ENCODE measurements around the gene SCFD2. TPM values are rescaled to one million over a fixed set of nuclear protein-coding genes. Genes with fewer than 3 reads are reported as not detected.
A peak's percentile ranks its signal among the peaks of the same experiment; 100 is the strongest.

SCFD2 gene
- total and polyA plus RNA-seq, 9 donors: 9.4 to 14.8 (median 11.3) TPM

- Histone ChIP-seq H3K27me3 (ENCODE audit: control insufficient read depth, insufficient read depth, low read length) (no peaks in the 10 kb centered on the region), H3K27ac (ENCODE audit: low read length) (no peak overlapping the region), H3K36me3 (ENCODE audit: control insufficient read depth, insufficient read depth, low read length) (no peaks in the 10 kb centered on the region), H3K9me3 (replicated peaks; ENCODE audit: control insufficient read depth, low read depth, low read length) (no peaks in the 10 kb centered on the region), H3K4me1 (ENCODE audit: control insufficient read depth, insufficient read depth, low read length) (peaks cover 24% of the 10 kb centered on the region), H3K4me3 (ENCODE audit: low read length) (no peak overlapping the region)
- 100% methylated on average over 1 of the region's 3 CpGs for WGBS (ENCODE audit: insufficient coverage)
- DNase-seq: no peak
Observed at GRCh38 chr4:52941450-52941849, 424.4 kb downstream of the SCFD2 start.

- no CpG with 5 or more reads among the region's 2 CpGs for WGBS (ENCODE audit: insufficient coverage)
- H3K4me3 ChIP-seq (ENCODE audit: low read length): no peak overlapping the region
- no peaks in the 10 kb centered on the region for H3K27me3 ChIP-seq (ENCODE audit: control insufficient read depth, insufficient read depth, low read length)
- H3K9me3 ChIP-seq (replicated peaks; ENCODE audit: control insufficient read depth, low read depth, low read length): no peaks in the 10 kb centered on the region
- H3K27ac ChIP-seq (ENCODE audit: low read length): peak overlapping the region; percentile 59
- peaks cover 24% of the 10 kb centered on the region for H3K4me1 ChIP-seq (ENCODE audit: control insufficient read depth, insufficient read depth, low read length)
- DNase-seq: peak; percentile 58
- no peaks in the 10 kb centered on the region for H3K36me3 ChIP-seq (ENCODE audit: control insufficient read depth, insufficient read depth, low read length)
Observed at GRCh38 chr4:52939739-52940138, 426.1 kb downstream of the SCFD2 start.

DNA sequence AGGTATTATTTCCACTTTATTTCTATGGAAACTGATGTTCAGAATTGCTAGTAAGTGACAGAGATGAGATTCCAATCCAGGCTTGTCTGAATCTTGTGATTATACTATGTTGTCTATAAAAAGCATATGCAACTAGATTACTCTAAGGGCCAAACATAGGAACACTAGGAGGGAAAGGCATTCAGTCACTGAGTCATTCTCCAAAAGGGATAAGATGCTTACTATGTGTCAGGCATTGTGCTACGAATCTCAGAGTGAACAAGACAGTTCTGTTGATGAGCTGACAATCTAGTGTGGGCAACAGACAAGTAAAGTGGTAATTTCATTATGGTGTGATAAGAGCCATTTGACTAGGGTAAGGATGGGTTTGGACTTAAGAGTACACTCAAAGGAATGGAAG is 426.5 kb downstream of the SCFD2 start:
- H3K27ac ChIP-seq (ENCODE audit: low read length): peak overlapping the region; percentile 59
- DNase-seq: no peak
- H3K4me1 ChIP-seq (ENCODE audit: control insufficient read depth, insufficient read depth, low read length): peaks cover 24% of the 10 kb centered on the region
- WGBS (ENCODE audit: insufficient coverage): 86% methylated on average over 1 of the region's 1 CpG
- no peak overlapping the region for H3K4me3 ChIP-seq (ENCODE audit: low read length)
- H3K36me3 ChIP-seq (ENCODE audit: control insufficient read depth, insufficient read depth, low read length): no peaks in the 10 kb centered on the region
- H3K9me3 ChIP-seq (replicated peaks; ENCODE audit: control insufficient read depth, low read depth, low read length): no peaks in the 10 kb centered on the region
- H3K27me3 ChIP-seq (ENCODE audit: control insufficient read depth, insufficient read depth, low read length): no peaks in the 10 kb centered on the region

DNA sequence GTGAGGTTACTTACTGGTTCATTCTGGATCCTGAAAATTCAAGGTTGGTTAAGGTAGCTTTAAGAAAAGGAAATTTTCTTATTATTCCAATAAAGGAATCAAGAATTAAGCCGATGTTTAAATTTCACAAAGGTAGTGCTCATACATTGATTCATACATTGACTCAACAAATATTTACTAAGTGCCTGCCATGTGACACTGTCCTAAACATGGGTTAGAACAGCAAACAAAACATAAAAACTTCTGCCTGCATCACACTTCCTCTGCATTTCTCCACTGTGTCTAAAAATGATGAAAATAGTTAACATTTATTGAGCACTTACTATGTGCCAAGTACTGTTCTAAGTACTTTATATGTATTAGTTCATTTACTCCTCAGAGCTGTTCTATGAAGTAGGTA is 428.0 kb downstream of the SCFD2 start:
- DNase-seq: no peak
- Histone ChIP-seq H3K9me3 (replicated peaks; ENCODE audit: control insufficient read depth, low read depth, low read length) (no peaks in the 10 kb centered on the region), H3K4me1 (ENCODE audit: control insufficient read depth, insufficient read depth, low read length) (peaks cover 28% of the 10 kb centered on the region), H3K4me3 (ENCODE audit: low read length) (no peak overlapping the region), H3K36me3 (ENCODE audit: control insufficient read depth, insufficient read depth, low read length) (no peaks in the 10 kb centered on the region), H3K27ac (ENCODE audit: low read length) (no peak overlapping the region), H3K27me3 (ENCODE audit: control insufficient read depth, insufficient read depth, low read length) (no peaks in the 10 kb centered on the region)
- WGBS (ENCODE audit: insufficient coverage): no CpG with 5 or more reads among the region's 1 CpG

GRCh38 chr4:52936729-52937128 is 429.1 kb downstream of the SCFD2 start:
- no peaks in the 10 kb centered on the region for H3K36me3 ChIP-seq (ENCODE audit: control insufficient read depth, insufficient read depth, low read length)
- no peak overlapping the region for H3K27ac ChIP-seq (ENCODE audit: low read length)
- no peaks in the 10 kb centered on the region for H3K9me3 ChIP-seq (replicated peaks; ENCODE audit: control insufficient read depth, low read depth, low read length)
- no peak overlapping the region for H3K4me3 ChIP-seq (ENCODE audit: low read length)
- H3K27me3 ChIP-seq (ENCODE audit: control insufficient read depth, insufficient read depth, low read length): no peaks in the 10 kb centered on the region
- no CpG with 5 or more reads among the region's 2 CpGs for WGBS (ENCODE audit: insufficient coverage)
- DNase-seq: no peak
- peaks cover 26% of the 10 kb centered on the region for H3K4me1 ChIP-seq (ENCODE audit: control insufficient read depth, insufficient read depth, low read length)

GRCh38 chr4:52935317-52935716 is 430.5 kb downstream of the SCFD2 start:
- WGBS (ENCODE audit: insufficient coverage): 80% methylated on average over 1 of the region's 4 CpGs
- H3K4me3 ChIP-seq (ENCODE audit: low read length): no peak overlapping the region
- H3K4me1 ChIP-seq (ENCODE audit: control insufficient read depth, insufficient read depth, low read length): peaks cover 23% of the 10 kb centered on the region
- H3K27me3 ChIP-seq (ENCODE audit: control insufficient read depth, insufficient read depth, low read length): no peaks in the 10 kb centered on the region
- DNase-seq: no peak
- H3K9me3 ChIP-seq (replicated peaks; ENCODE audit: control insufficient read depth, low read depth, low read length): no peaks in the 10 kb centered on the region
- H3K36me3 ChIP-seq (ENCODE audit: control insufficient read depth, insufficient read depth, low read length): no peaks in the 10 kb centered on the region
- H3K27ac ChIP-seq (ENCODE audit: low read length): no peak overlapping the region

- Histone ChIP-seq H3K4me3 (ENCODE audit: low read length) (no peak overlapping the region), H3K9me3 (replicated peaks; ENCODE audit: control insufficient read depth, low read depth, low read length) (no peaks in the 10 kb centered on the region), H3K4me1 (ENCODE audit: control insufficient read depth, insufficient read depth, low read length) (peaks cover 14% of the 10 kb centered on the region), H3K27me3 (ENCODE audit: control insufficient read depth, insufficient read depth, low read length) (no peaks in the 10 kb centered on the region), H3K27ac (ENCODE audit: low read length) (no peak overlapping the region), H3K36me3 (ENCODE audit: control insufficient read depth, insufficient read depth, low read length) (no peaks in the 10 kb centered on the region)
- no peak for DNase-seq
- no CpG with 5 or more reads among the region's 2 CpGs for WGBS (ENCODE audit: insufficient coverage)
Observed at GRCh38 chr4:52933738-52934137, 432.1 kb downstream of the SCFD2 start.

GRCh38 chr4:52932591-52933470 is 433.0 kb downstream of the SCFD2 start:
- Histone ChIP-seq H3K9me3 (replicated peaks; ENCODE audit: control insufficient read depth, low read depth, low read length) (no peaks in the 10 kb centered on the region), H3K27me3 (ENCODE audit: control insufficient read depth, insufficient read depth, low read length) (no peaks in the 10 kb centered on the region), H3K36me3 (ENCODE audit: control insufficient read depth, insufficient read depth, low read length) (no peaks in the 10 kb centered on the region), H3K4me1 (ENCODE audit: control insufficient read depth, insufficient read depth, low read length) (peaks cover 13% of the 10 kb centered on the region), H3K27ac (ENCODE audit: low read length) (peak overlapping the region; percentile 31), H3K4me3 (ENCODE audit: low read length) (no peak overlapping the region)
- WGBS (ENCODE audit: insufficient coverage): 33% methylated on average over 1 of the region's 5 CpGs
- DNase-seq: no peak

GRCh38 chr4:52931243-52931642 is 434.6 kb downstream of the SCFD2 start:
- no peak for DNase-seq
- H3K36me3 ChIP-seq (ENCODE audit: control insufficient read depth, insufficient read depth, low read length): no peaks in the 10 kb centered on the region
- no peaks in the 10 kb centered on the region for H3K9me3 ChIP-seq (replicated peaks; ENCODE audit: control insufficient read depth, low read depth, low read length)
- no peaks in the 10 kb centered on the region for H3K27me3 ChIP-seq (ENCODE audit: control insufficient read depth, insufficient read depth, low read length)
- H3K4me3 ChIP-seq (ENCODE audit: low read length): no peak overlapping the region
- WGBS (ENCODE audit: insufficient coverage): no CpG with 5 or more reads among the region's 4 CpGs
- no peak overlapping the region for H3K27ac ChIP-seq (ENCODE audit: low read length)
- H3K4me1 ChIP-seq (ENCODE audit: control insufficient read depth, insufficient read depth, low read length): peaks cover 13% of the 10 kb centered on the region

GRCh38 chr4:52926196-52926974 is 439.5 kb downstream of the SCFD2 start:
- no peaks in the 10 kb centered on the region for H3K27me3 ChIP-seq (ENCODE audit: control insufficient read depth, insufficient read depth, low read length)
- no CpG with 5 or more reads among the region's 9 CpGs for WGBS (ENCODE audit: insufficient coverage)
- no peak overlapping the region for H3K27ac ChIP-seq (ENCODE audit: low read length)
- H3K4me3 ChIP-seq (ENCODE audit: low read length): no peak overlapping the region
- peaks cover 4% of the 10 kb centered on the region for H3K4me1 ChIP-seq (ENCODE audit: control insufficient read depth, insufficient read depth, low read length)
- H3K36me3 ChIP-seq (ENCODE audit: control insufficient read depth, insufficient read depth, low read length): no peaks in the 10 kb centered on the region
- DNase-seq: no peak
- no peaks in the 10 kb centered on the region for H3K9me3 ChIP-seq (replicated peaks; ENCODE audit: control insufficient read depth, low read depth, low read length)

Measured in muscle of leg (tissue), 11 donors.